ENCODE results near the gene RBCK1.

RBCK1 gene

DNA sequence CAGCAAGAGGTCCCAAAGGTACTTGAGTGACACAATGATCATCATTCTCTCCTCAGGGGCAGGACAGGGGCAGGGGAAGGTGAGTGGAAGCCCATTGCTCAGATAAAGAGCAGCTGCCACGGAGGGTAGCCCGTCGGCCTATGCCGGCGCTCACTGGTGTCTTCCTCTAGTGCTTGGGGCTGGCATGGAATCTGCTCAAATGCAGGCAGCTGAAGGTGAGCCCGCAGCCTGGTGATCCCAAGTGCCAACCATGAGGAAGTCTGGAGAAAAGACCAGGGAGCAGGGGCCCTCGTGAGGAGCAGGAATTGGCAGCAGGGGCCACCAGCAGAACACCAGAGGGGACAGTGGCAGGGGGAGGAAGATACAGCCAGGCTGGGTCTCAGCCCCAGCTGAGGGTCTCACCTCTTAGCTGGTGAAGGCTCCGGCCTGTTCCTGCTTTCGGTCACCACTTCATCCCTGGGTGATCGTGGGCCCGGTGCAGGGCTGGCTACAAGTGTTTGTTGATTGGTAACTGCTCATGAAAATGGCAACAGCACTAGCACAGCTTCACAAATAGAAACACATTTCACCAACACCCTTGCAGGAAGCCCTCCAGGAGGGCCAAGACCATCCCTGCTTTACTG, 24.7 kb downstream of the RBCK1 start:
- H3K27me3 ChIP-seq (replicated peaks in 2 of 5; ENCODE audit: control insufficient read depth in 4 of 5, insufficient read depth in 5 of 5, low read length in 4 of 5), result no peaks in the 10 kb centered on the region
- ChIA-PET CTCF (interaction anchor here (1.0 to 5.1 kb wide), 11 partner anchors 19 to 84 kb away, joined by 3 to 53 read pairs (median 8); no protein-coding TSS in a partner anchor), POLR2A (interaction anchor here (0.7 to 1.1 kb wide), 2 partner anchors 44 to 50 kb away, joined by 3 read pairs; no protein-coding TSS in a partner anchor)
- H3K4me1 ChIP-seq (ENCODE audit: control extremely low read depth in 1 of 4, control insufficient read depth in 4 of 4, insufficient read depth in 4 of 4, low read length in 3 of 4), result peaks cover 3 to 14% (median 12%) of the 10 kb centered on the region in 4 experiments
- H3K27ac ChIP-seq (ENCODE audit: insufficient read depth in 1 of 2, low read depth in 1 of 2, low read length in 2 of 2, poor library complexity in 1 of 2, severe bottlenecking in 2 of 2), result no peak overlapping the region
- H3K9me3 ChIP-seq (ENCODE audit: control extremely low read depth in 1 of 5, control insufficient read depth in 4 of 5, insufficient read depth in 2 of 5, low read depth in 1 of 5, low read length in 4 of 5), result no peaks in the 10 kb centered on the region
- peaks cover 16 to 75% (median 66%) of the 10 kb centered on the region in 4 experiments for H3K36me3 ChIP-seq (ENCODE audit: control insufficient read depth in 4 of 4, insufficient read depth in 4 of 4, low read length in 3 of 4)
- no peak overlapping the region for H3K4me3 ChIP-seq (ENCODE audit: control insufficient read depth in 1 of 7, extremely low read depth in 1 of 7, insufficient read depth in 4 of 7, low read depth in 2 of 7, low read length in 6 of 7)
- no peak for DNase-seq
- 96% methylated on average over 7 of the region's 11 CpGs for WGBS (ENCODE audit: insufficient coverage)

DNA sequence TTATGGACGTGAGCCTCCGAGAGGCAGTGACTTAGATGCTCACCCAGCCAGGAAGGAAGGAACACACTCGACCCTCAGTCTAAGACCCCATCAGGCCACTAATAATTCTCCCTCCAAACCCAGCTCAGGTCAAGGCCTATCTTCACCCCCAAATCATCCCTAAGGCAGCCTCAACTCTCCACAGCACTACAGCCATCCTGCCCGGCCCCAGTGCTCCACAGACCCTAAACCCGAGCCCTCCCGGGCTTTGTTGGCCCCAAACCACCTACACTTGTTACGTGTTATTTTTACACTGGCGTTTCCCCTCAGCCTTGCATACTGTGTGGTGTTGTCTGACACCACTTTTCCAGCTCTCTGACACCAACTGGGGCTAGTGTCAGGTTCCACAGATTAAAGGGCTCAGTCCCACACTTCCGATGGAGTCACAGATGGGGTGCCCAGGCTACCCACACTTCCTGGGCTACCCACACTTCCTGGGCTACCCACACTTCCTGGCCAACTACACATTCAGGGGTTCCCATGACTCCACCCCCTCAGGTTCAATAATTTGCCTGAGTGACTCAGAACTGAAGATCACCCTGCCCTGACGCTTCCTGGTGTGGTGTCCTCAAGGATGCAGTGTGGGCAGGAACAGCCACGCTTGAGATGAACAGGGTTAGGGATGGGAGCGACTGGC, 25.3 kb downstream of the RBCK1 start:
- CTCF ChIA-PET, result interaction anchor here (1.0 to 5.1 kb wide), 7 partner anchors 20 to 80 kb away, joined by 3 to 53 read pairs (median 11); no protein-coding TSS in a partner anchor
- no peak overlapping the region for H3K4me3 ChIP-seq (ENCODE audit: control insufficient read depth in 1 of 7, extremely low read depth in 1 of 7, insufficient read depth in 4 of 7, low read depth in 2 of 7, low read length in 6 of 7)
- no peaks in the 10 kb centered on the region for H3K27me3 ChIP-seq (replicated peaks in 2 of 5; ENCODE audit: control insufficient read depth in 4 of 5, insufficient read depth in 5 of 5, low read length in 4 of 5)
- POLR2A ChIA-PET, result no interaction called here
- no peak overlapping the region for H3K27ac ChIP-seq (ENCODE audit: insufficient read depth in 1 of 2, low read depth in 1 of 2, low read length in 2 of 2, poor library complexity in 1 of 2, severe bottlenecking in 2 of 2)
- H3K9me3 ChIP-seq (ENCODE audit: control extremely low read depth in 1 of 5, control insufficient read depth in 4 of 5, insufficient read depth in 2 of 5, low read depth in 1 of 5, low read length in 4 of 5), result no peaks in the 10 kb centered on the region
- no peak for DNase-seq
- WGBS (ENCODE audit: insufficient coverage), result 87% methylated on average over 12 of the region's 12 CpGs
- H3K4me1 ChIP-seq (ENCODE audit: control extremely low read depth in 1 of 4, control insufficient read depth in 4 of 4, insufficient read depth in 4 of 4, low read length in 3 of 4), result peaks cover 5 to 20% (median 18%) of the 10 kb centered on the region in 4 experiments
- peaks cover 13 to 74% (median 61%) of the 10 kb centered on the region in 4 experiments for H3K36me3 ChIP-seq (ENCODE audit: control insufficient read depth in 4 of 4, insufficient read depth in 4 of 4, low read length in 3 of 4)

DNA sequence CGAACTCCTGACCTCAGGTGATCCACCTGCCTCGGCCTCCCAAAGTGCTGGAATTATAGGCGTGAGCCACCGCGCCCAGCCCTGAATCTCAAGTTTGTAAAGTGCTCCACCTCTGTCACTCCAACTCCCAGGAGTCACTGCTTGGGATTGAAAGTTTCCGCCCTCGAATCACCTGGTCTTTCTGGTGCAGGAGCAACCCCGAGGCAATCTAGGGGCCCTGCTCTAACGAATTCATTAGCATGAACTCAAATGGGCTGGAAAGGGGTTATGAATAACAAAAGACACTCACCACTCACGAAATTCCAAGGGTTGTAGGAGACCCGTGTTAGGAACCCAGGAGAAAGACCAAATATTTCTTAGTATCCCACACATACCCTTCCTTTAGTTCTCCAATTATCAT, 26.1 kb downstream of the RBCK1 start:
- 95% methylated on average over 5 of the region's 11 CpGs for WGBS (ENCODE audit: insufficient coverage)
- POLR2A ChIA-PET, result no interaction called here
- Histone ChIP-seq H3K9me3 (ENCODE audit: control extremely low read depth in 1 of 5, control insufficient read depth in 4 of 5, insufficient read depth in 2 of 5, low read depth in 1 of 5, low read length in 4 of 5) (no peaks in the 10 kb centered on the region), H3K27me3 (replicated peaks in 2 of 5; ENCODE audit: control insufficient read depth in 4 of 5, insufficient read depth in 5 of 5, low read length in 4 of 5) (no peaks in the 10 kb centered on the region), H3K27ac (ENCODE audit: insufficient read depth in 1 of 2, low read depth in 1 of 2, low read length in 2 of 2, poor library complexity in 1 of 2, severe bottlenecking in 2 of 2) (no peak overlapping the region), H3K4me3 (ENCODE audit: control insufficient read depth in 1 of 7, extremely low read depth in 1 of 7, insufficient read depth in 4 of 7, low read depth in 2 of 7, low read length in 6 of 7) (no peak overlapping the region), H3K4me1 (ENCODE audit: control extremely low read depth in 1 of 4, control insufficient read depth in 4 of 4, insufficient read depth in 4 of 4, low read length in 3 of 4) (peaks cover 6 to 28% (median 26%) of the 10 kb centered on the region in 4 experiments), H3K36me3 (ENCODE audit: control insufficient read depth in 4 of 4, insufficient read depth in 4 of 4, low read length in 3 of 4) (peaks cover 13 to 74% (median 56%) of the 10 kb centered on the region in 4 experiments)
- CTCF ChIA-PET, result interaction anchor here (0.9 to 1.6 kb wide), 2 partner anchors 27 to 80 kb away, joined by 4 to 10 read pairs; no protein-coding TSS in a partner anchor
- no peak for DNase-seq

DNA sequence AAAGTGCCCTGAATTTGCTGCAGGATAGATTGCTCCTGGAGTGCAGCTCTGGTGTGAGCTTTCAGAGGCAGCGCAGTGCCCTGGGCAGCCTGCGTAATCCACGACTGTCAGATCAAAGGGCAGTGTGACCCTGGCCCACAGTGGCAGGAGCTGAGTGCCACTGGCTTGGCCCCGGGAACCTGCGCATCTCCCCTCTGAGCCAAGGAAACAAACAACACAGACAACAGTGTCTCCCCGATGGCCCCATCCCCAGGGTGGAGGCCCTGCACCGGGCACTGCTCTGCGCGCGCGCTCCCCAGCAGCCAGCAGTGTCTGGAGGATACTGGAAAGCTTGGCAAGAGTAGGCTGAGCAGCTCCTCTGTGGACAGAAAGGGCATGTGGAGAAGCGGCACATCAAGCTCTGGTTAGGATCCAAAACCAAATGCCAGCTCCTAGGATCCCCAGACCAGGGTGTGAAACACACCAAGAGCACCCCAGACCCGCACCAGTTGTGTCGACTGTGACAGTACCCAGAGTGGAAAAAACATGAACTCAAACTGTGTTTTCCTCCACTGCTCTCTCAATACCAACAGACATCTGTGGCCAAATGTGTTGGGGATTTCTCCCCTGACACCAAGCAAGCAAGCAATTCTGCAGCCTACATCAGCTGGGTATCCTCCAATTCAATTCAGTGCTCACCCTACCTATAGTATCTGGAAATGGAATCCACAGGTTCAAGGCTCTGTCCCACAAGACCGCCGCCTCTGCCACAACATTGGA, 26.7 kb downstream of the RBCK1 start:
- H3K36me3 ChIP-seq (ENCODE audit: control insufficient read depth in 4 of 4, insufficient read depth in 4 of 4, low read length in 3 of 4), result peaks cover 13 to 75% (median 51%) of the 10 kb centered on the region in 4 experiments
- no peak overlapping the region for H3K4me3 ChIP-seq (ENCODE audit: control insufficient read depth in 1 of 7, extremely low read depth in 1 of 7, insufficient read depth in 4 of 7, low read depth in 2 of 7, low read length in 6 of 7)
- no peak overlapping the region for H3K27ac ChIP-seq (ENCODE audit: insufficient read depth in 1 of 2, low read depth in 1 of 2, low read length in 2 of 2, poor library complexity in 1 of 2, severe bottlenecking in 2 of 2)
- CTCF ChIA-PET, result interaction anchor here (0.9 to 1.6 kb wide), 3 partner anchors 11 to 80 kb away, joined by 3 to 10 read pairs (median 4); no protein-coding TSS in a partner anchor
- WGBS (ENCODE audit: insufficient coverage), result 94% methylated on average over 11 of the region's 16 CpGs
- no peaks in the 10 kb centered on the region for H3K27me3 ChIP-seq (replicated peaks in 2 of 5; ENCODE audit: control insufficient read depth in 4 of 5, insufficient read depth in 5 of 5, low read length in 4 of 5)
- DNase-seq, result no peak
- POLR2A ChIA-PET, result no interaction called here
- H3K4me1 ChIP-seq (ENCODE audit: control extremely low read depth in 1 of 4, control insufficient read depth in 4 of 4, insufficient read depth in 4 of 4, low read length in 3 of 4), result peaks cover 12 to 34% (median 32%) of the 10 kb centered on the region in 4 experiments
- H3K9me3 ChIP-seq (ENCODE audit: control extremely low read depth in 1 of 5, control insufficient read depth in 4 of 5, insufficient read depth in 2 of 5, low read depth in 1 of 5, low read length in 4 of 5), result no peaks in the 10 kb centered on the region

DNA sequence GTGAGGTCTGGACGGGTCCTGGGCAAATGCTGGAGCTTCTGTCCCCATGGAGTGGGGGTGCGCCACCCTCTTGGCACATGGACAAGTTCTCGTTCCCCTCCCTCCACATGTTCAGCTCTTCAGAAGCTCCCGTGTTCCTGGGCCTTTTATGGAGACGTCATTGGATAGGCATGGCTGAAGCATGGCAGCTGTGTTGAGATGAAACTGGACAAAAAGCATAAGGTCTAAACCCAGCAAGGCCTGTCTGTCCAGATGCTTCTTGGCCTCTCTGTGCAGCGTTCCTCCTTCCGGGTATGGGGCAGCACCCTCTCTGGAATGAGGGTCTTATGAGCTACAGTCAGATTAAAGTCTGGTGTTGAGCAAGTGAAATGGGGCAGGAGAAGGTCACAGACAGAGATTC, 27.5 kb downstream of the RBCK1 start:
- ChIA-PET POLR2A (no interaction called here), CTCF (interaction anchor here (1.2 to 1.6 kb wide), 2 partner anchors 10 to 81 kb away, joined by 3 to 10 read pairs; no protein-coding TSS in a partner anchor)
- H3K4me1 ChIP-seq (ENCODE audit: control extremely low read depth in 1 of 4, control insufficient read depth in 4 of 4, insufficient read depth in 4 of 4, low read length in 3 of 4), result peaks cover 14 to 39% (median 35%) of the 10 kb centered on the region in 4 experiments
- DNase-seq, result no peak
- H3K27me3 ChIP-seq (replicated peaks in 2 of 5; ENCODE audit: control insufficient read depth in 4 of 5, insufficient read depth in 5 of 5, low read length in 4 of 5), result no peaks in the 10 kb centered on the region
- H3K36me3 ChIP-seq (ENCODE audit: control insufficient read depth in 4 of 4, insufficient read depth in 4 of 4, low read length in 3 of 4), result peaks cover 15 to 75% (median 49%) of the 10 kb centered on the region in 4 experiments
- WGBS (ENCODE audit: insufficient coverage), result 94% methylated on average over 7 of the region's 7 CpGs
- no peak overlapping the region for H3K4me3 ChIP-seq (ENCODE audit: control insufficient read depth in 1 of 7, extremely low read depth in 1 of 7, insufficient read depth in 4 of 7, low read depth in 2 of 7, low read length in 6 of 7)
- H3K27ac ChIP-seq (ENCODE audit: insufficient read depth in 1 of 2, low read depth in 1 of 2, low read length in 2 of 2, poor library complexity in 1 of 2, severe bottlenecking in 2 of 2), result no peak overlapping the region
- H3K9me3 ChIP-seq (ENCODE audit: control extremely low read depth in 1 of 5, control insufficient read depth in 4 of 5, insufficient read depth in 2 of 5, low read depth in 1 of 5, low read length in 4 of 5), result no peaks in the 10 kb centered on the region

DNA sequence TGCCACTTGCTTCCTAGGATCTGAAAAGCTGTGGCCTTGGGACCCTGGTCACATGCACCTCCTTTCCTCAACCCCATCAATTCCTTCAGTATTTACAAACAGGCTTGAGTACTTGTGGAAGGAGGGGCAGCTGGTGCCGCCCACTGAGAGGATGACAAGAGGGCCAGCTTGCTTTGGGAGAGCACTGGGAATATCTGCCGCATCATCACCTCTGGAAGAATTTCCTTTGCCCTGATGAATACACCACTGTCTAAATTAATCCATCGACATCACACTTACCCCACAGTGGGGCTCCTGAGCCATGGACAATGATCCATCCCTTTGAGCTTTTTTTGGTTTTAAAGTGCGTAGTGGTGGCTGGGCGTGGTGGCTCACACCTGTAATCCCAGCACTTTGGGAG, 28.4 kb downstream of the RBCK1 start:
- H3K4me3 ChIP-seq (ENCODE audit: control insufficient read depth in 1 of 7, extremely low read depth in 1 of 7, insufficient read depth in 4 of 7, low read depth in 2 of 7, low read length in 6 of 7), result no peak overlapping the region
- peaks cover 20 to 74% (median 50%) of the 10 kb centered on the region in 4 experiments for H3K36me3 ChIP-seq (ENCODE audit: control insufficient read depth in 4 of 4, insufficient read depth in 4 of 4, low read length in 3 of 4)
- H3K4me1 ChIP-seq (ENCODE audit: control extremely low read depth in 1 of 4, control insufficient read depth in 4 of 4, insufficient read depth in 4 of 4, low read length in 3 of 4), result peaks cover 14 to 39% (median 35%) of the 10 kb centered on the region in 4 experiments
- no peak overlapping the region for H3K27ac ChIP-seq (ENCODE audit: insufficient read depth in 1 of 2, low read depth in 1 of 2, low read length in 2 of 2, poor library complexity in 1 of 2, severe bottlenecking in 2 of 2)
- WGBS (ENCODE audit: insufficient coverage), result 100% methylated on average over 3 of the region's 5 CpGs
- no peaks in the 10 kb centered on the region for H3K9me3 ChIP-seq (ENCODE audit: control extremely low read depth in 1 of 5, control insufficient read depth in 4 of 5, insufficient read depth in 2 of 5, low read depth in 1 of 5, low read length in 4 of 5)
- H3K27me3 ChIP-seq (replicated peaks in 2 of 5; ENCODE audit: control insufficient read depth in 4 of 5, insufficient read depth in 5 of 5, low read length in 4 of 5), result no peaks in the 10 kb centered on the region
- DNase-seq, result no peak
- ChIA-PET POLR2A (no interaction called here), CTCF (interaction anchor here (2.5 kb wide), 1 partner anchor 81 kb away, joined by 9 read pairs; no protein-coding TSS in a partner anchor)
